Astrocyte (in vitro differentiated cells and primary cell): ENCODE data around the gene EYA2.

Experiments used
- CTCF ChIP-seq: IDR thresholded peaks from 2 replicates; pipeline ENCODE4 v1.5.1; 2011; ENCODE audit warnings: low read depth, mild to moderate bottlenecking, inconsistent platforms, low read length, moderate library complexity; ENCODE audit not compliant: insufficient read depth
- EZH2 ChIP-seq: IDR thresholded peaks from 2 replicates; pipeline ENCODE4 v1.6.1; 2012; ENCODE audit warnings: mild to moderate bottlenecking, low read length, inconsistent platforms; ENCODE audit not compliant: insufficient read depth

- no peak for TF ChIP-seq CTCF
- no peak for TF ChIP-seq EZH2
These were observed 133.8 kb downstream of the EYA2 start for GRCh38 chr20:47028487-47028886.
